HPDE6-E6E7 (cell line): ENCODE data around the gene LMO3.
"Not testable (repeated sequence)": the region's sequence is repeated elsewhere in the genome, so short reads cannot be mapped to it uniquely, and the experiment has no call there.

Source experiments
- DNase-seq: peaks from one replicate; pipeline ENCODE4 v3.0.0; 2011; ENCODE audit warnings: missing footprints; ENCODE audit errors: extremely low spot score

LMO3 gene

DNA sequence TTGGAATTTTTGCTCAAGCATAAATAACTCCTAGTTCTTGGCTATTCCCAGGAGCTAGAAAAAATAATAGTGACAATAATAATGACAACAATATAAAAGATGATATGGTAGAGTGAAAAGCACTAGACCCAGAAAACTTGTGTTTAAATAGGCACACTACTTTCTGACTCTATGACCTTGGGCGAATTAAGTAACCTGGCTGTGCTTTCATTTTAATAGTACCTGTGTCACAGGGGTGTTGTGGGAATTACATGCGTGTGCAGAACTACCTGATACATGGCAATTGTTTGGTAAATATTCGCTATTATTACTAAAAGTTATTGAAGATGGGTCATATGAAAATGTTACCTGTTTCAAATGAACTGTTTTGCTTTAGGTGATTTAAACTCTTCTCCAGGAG is 60.1 kb downstream of the LMO3 start:
- DNase-seq: no peak

DNA sequence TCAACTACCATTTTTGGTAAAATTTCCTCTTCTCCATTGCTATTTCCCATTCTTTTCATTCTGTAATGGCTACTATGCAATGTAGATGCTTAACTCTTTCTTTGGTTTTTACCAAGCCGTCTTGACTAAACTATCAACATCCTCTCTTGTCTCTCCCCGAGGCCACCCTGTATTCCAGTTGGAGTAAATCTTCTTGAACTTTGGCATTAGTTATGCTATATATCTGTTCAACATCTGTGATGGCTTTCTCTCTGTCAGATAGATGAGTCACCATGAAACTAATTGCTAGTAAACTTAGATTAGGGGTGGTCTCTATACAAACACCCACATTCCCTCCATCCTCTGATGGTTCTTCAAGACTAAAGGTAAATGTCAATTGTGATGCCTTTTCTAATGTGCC is 63.4 kb downstream of the LMO3 start:
- no peak for DNase-seq

DNA sequence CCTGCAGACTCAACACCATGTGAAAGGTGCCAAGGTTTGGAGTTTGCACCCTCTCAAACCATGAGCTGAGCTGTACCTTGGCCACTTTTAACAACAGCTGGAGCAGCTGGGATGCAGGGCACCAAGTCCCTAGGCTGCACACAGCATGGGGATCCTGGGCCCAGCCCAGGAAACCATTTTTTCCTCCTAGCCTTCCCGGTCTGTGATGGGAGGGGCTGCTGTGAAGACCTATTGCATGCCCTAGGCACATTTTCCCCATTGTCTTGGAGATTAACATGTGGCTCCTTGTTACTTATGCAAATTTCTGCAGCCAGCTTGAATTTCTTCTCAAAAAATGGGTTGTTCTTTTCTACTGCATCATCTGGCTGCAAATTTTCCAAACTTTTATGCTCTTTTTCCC is 68.3 kb downstream of the LMO3 start:
- not testable (repeated sequence) for DNase-seq

DNA sequence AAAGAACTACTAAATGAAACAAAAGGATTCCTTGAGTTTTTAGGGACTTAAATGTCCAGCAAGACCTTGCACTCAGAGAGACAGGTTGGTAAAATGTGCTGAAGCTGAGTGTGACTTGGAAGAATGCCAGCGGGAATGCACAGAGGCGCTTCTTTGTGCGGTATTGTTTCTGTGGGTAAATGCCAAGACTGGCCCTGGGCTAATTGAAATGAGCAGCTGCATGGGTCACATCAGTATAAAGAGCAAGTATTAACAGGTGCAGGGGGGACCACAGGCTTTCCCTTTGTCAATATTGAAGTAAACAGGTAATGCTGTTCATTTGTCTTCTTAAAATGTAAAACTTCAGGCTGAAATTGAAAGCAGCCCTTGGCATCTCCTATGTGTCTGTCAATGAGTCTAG is 74.3 kb downstream of the LMO3 start:
- no peak for DNase-seq

DNA sequence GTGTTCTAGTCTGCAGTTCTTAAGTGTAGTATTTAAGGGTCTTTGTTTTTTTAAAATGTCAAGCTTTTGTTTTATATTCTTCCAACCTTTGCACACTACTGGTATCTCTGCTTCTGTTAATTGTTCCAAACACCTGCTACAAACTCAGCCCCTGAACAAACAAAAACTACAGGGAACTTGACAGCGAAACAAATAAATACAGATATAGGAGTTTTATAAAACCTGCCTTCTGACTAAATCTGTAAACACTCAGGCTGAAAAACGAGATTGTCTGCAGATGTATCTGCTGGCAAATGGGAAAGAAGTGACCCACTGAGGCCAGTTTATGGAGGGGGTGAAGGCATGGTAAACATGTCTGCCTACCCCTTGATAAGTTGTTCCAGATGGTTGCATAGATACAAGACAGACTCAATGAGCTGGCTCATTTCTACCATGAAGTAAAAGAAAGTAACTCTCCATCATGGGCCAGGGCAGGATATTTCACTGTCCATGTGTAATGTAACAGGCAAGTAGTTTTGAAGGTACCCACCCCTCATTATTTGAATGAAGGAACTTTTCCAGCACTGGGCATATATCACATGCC is 75.6 kb downstream of the LMO3 start:
- no peak for DNase-seq

DNA sequence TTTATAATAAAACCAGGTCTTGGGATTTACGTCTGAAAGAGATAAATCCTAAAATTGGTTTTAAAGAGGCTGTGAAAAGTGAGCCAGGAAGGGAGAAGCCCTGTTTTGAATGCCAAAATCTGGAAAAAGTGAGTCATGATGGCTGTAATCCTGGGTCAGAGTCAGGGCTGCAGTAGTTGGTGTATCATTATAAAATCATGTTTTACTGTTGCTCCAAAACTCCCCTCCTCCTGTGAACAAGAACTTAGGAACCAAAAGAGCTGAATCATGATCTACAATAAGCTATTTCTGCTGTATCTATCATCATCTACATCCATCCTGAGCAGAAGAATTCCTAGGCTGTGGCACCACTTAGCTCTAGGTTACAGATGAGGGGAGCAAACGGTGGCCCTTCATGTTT is 79.3 kb downstream of the LMO3 start:
- no peak for DNase-seq

DNA sequence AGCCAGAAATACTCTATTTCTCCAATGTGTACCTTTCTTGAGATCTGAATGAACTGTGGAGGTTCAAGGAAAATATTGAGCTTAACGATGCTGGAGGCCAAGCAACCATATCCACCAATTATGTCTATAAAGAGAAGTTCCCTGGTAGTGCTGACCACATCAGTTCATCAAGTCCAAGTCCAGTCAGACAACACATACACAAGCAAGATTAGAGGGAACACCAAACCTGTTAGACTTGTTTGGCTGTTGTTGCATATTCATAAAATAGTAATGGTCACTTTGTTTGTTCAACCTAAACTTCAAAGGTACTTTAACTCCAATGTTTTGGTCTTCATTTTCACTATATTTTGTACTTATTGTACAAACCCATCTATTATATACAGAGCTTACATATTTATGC is 81.6 kb downstream of the LMO3 start:
- peak; percentile 36 for DNase-seq

DNA sequence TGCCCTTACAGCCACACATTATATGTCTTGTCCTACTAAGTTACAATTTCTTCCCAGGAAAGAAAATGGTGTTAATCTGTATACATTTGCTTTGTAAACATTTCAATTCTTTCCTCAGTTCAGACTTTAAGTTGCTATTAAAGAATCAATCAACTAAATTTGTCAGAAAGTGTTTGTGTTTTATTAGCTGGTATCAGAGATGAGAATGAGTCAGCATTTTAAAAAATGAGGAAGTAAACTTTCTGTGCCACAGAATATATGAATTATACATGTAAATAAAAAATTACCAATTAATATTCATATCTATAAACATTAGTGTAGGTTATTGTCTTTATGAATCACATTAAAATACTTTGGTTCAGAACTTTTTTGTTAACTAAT is 82.0 kb downstream of the LMO3 start:
- DNase-seq: no peak

DNA sequence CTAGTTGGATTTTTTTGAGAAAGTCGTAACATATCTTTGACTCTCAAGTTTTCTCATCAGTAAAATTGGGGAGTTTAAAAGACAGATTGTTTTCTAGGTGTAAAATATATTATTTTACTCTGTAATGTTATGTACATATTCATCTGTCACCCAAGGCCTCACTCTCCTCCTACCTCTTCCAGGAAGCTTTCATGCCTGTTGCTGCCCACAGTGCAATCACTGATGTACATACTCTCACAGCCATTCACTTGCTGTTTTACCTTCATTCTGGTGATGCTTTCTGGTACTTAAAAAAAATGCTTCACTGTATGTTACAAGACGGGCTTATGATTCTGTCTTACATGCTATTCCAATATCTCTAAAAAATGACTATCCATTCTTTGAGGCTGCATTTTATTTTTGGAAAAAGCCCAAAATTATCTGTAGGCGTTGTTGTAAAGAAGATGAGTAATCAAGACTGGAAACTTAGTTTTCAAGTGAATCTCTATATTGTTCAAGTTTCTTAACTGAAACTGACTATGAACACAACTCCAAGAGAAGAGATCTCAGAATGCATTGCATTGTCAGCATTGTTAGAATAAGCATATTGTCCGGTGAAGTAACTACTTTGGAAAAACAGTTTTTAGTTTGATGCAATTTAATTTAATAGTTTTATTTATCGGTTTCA is 82.5 kb downstream of the LMO3 start:
- DNase-seq: no peak

DNA sequence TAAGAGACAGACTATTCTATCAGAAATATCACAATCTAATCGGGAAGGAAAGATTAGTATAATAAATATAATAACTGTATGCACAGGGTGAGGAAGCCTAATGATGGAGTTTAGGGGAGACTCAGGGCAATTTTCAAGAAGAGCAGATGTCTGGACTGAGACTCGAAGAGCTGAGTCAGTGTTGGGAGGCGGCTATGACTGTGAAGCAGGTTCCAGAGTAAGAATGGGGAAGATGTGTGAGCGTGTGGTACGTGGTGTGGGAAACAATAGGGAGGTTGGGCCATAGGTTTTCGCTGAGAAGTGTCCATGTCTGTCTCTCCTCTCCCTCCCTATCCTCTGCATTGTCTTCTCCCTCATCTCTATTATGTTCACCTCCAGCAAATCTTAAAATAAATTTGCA is 85.6 kb downstream of the LMO3 start:
- DNase-seq: peak; percentile 20

DNA sequence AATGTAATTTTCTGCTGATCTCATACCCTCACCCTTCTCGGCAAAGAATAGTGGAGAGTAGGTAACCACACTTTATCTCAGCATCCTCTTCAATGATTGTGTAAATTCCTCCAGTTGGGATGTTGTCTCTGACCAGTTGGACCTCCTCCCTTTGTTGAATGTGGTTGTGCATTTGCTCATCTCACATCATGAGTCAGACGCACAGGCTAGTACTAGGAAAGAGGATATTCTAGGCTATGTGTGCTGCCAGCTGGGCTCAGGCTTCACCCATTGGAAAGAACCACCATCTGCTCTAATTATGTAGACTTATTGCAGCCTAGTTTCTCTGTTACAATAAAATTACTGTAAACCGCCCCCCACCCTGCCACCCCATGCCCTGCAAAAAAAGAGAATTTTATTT is 90.3 kb downstream of the LMO3 start:
- no peak for DNase-seq

DNA sequence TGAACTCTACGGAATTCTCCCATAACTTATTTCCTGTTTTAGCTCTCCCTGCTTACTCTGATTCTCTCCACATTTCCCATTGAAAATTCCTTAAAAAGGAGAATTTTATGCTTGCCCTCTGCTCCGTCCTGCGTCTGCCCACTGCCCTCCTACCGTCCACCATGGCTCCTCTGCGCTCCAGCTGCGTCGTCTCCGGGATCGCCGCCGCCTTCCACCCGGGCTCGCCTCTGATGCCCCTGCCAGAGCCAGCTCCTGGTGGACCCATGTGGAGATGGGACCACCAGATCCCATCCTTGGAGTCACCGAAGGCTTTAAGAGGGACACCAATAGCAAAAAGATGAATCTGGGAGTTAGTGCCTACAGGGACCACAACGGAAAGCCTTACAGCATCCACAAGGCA is 92.7 kb downstream of the LMO3 start:
- DNase-seq: no peak

DNA sequence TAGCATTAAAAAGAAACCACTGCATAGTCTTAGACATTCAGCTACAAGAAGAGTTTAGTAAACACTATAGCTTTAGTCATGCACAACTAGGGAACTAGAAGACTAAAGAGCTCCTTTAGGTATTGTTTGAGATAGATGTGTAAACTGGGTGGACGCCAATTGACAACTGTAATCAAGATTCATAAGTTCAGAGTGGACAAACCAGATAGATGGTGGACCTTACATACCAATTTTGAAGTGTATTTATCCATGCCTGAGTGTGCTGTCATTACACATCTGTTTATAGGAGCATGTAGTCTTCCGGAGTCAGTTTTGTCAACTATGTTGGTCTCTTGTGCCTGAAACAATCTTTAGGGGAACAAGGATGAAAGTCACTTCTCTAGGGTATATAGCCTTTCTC is 96.6 kb downstream of the LMO3 start:
- DNase-seq: no peak

DNA sequence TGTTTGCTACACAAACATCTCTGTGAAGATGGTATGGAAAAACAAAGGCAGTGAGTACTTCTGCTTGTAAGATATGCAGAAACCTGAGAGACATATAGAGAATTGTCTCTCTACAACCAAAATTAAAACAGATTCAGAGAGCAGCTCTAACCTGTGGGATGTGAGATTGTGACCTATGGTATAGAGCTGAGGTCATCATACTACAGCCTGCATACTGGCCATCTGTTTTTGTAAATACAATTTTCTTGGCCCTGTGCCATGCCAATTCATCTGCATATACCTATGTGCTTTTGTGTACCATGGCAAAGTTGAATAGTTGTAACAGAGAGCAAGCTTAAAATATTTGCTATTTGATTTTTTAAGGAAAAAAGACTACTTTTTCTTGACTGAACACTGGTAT is 99.6 kb downstream of the LMO3 start:
- no peak for DNase-seq

DNA sequence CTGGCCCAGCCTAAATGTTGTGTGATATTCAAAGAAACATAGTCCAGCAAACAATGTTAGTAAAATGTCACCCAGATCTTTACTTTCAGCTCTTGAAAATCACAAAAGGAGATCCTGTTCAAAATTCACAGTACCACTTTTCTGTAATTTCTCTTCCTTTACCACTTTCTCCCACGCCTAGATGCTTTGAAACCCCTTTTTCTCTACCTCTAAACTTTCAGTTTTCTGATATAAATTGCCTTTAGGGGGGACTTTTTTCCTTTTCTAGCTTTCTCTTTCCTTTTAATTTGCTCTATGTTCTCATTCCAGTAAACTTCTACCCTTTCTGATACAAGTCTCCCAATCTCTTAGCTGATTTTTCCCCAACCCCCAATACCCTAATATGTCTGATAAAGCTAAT is 101.8 kb downstream of the LMO3 start:
- DNase-seq: no peak

DNA sequence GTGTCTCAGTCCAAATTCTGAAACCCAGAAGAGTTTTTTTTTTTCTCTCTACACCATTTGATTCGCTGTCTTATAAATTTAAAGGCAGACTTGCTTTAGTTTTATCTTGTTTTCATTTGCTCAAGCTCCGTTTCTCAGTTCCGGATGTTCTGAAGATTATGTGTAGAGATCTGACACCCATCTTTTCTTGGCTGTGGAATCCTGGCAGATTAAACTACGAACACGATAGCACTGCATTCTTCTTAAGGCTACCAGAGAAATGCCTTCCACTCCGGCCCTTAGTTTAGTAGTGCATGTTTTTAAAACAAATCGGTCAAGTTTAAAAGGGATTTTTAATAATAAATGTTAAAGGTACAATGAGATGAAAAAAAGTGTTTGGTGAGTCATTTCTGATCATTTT is 106.4 kb downstream of the LMO3 start:
- DNase-seq: no peak
